Mesothelial cell of epicardium (in vitro differentiated cells): ENCODE results near the gene SERPINB2. TPM values are rescaled to one million over a fixed set of nuclear protein-coding genes. Genes with fewer than 3 reads are reported as not detected.

Experiments
- total RNA-seq: library from RNA; stranded (reverse); gene quantifications from 3 replicates; pipeline ENCODE4 v1.2.1, GENCODE V29; 2021

The SERPINB2 gene
- total RNA-seq, 1 donor from 2014 or later: 1.4 TPM

Other genes with a start within 250 kb of the SERPINB2 start
- not detected in 3 replicates for gene SERPINB4, start 243.4 kb upstream of the SERPINB2 start, total RNA-seq
- gene SERPINB3, start 225.8 kb upstream of the SERPINB2 start, total RNA-seq: not detected in 3 replicates
- gene SERPINB11, start 184.7 kb upstream of the SERPINB2 start, total RNA-seq: not detected in 3 replicates
- 0.40 to 0.68 TPM (median 0.51 TPM) in 3 replicates for gene SERPINB7, start 112.3 kb upstream of the SERPINB2 start, total RNA-seq
- gene SERPINB10, start 20.3 kb downstream of the SERPINB2 start, total RNA-seq: not detected in 3 replicates
- 2.7 to 7.2 TPM (median 3.5 TPM) in 3 replicates for gene HMSD, start 61.6 kb downstream of the SERPINB2 start, total RNA-seq
- gene SERPINB8, start 82.4 kb downstream of the SERPINB2 start, total RNA-seq: 5.3 to 6.4 TPM (median 5.6 TPM) in 3 replicates